Measurements from ENCODE around the gene IFITM1.
"Not testable (repeated sequence)": the region's sequence is repeated elsewhere in the genome, so short reads cannot be mapped to it uniquely, and the experiment has no call there.

The IFITM1 gene

DNA sequence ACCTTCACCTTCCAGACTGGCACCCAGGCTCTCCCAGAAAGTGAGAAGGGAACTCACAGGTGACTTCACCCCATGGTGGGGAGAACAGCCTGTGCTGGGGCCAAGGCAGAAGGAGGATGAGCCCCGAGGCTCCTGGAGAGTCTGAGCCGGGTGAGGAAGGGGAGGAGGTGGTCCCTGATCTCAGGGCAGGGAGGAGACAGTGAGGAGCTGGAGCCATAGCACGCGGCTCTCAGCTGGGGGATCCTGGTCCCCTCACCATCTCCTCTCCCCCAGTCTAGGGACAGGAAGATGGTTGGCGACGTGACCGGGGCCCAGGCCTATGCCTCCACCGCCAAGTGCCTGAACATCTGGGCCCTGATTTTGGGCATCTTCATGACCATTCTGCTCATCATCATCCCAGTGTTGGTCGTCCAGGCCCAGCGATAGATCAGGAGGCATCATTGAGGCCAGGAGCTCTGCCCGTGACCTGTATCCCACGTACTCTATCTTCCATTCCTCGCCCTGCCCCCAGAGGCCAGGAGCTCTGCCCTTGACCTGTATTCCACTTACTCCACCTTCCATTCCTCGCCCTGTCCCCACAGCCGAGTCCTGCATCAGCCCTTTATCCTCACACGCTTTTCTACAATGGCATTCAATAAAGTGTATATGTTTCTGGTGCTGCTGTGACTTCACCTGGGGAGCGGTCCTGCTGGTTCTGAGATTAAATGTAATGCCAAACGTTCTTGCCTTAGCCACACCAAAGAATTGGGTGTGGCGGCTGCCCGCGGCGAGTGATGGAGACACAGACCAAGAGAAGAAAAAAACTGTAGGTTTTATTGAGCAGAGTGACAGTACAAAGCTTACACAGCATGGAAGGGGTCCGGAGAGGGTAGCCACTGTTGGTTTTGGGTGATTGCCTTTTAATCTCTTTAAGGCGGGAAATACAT, 4.8 kb upstream of the IFITM1 start:
- not testable (repeated sequence) for DNase-seq (ENCODE audit: low read depth)

DNA sequence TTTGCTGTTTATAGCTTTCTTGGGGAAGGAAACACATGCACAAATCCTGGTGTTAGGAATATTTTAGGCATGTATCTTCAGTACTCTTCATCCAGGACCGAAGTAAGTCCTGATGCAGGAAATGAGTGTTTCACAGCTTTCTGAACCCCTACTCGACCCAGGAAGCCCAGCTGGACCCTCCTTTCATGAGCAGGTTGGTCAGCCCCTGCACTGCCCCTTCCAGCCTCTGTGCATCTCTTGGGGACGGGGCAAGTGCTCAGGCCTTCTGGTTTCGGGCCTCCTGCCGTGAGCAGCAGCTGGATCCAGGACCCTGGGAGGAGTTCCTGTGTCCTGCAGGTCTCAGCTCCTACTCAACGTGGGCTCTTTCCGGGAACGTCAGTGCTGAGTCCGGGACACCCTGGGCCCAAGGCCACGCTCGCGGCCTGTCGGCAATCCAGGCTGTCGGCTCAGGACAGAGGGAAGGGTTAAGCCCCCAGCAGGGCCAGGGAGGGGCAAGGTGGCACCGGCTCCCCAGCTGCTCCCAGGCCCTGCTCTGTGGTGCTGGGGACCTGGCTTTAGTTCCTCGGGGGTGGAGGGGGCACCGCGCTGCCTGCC, 3.8 kb upstream of the IFITM1 start:
- not testable (repeated sequence) for DNase-seq (ENCODE audit: low read depth)

DNA sequence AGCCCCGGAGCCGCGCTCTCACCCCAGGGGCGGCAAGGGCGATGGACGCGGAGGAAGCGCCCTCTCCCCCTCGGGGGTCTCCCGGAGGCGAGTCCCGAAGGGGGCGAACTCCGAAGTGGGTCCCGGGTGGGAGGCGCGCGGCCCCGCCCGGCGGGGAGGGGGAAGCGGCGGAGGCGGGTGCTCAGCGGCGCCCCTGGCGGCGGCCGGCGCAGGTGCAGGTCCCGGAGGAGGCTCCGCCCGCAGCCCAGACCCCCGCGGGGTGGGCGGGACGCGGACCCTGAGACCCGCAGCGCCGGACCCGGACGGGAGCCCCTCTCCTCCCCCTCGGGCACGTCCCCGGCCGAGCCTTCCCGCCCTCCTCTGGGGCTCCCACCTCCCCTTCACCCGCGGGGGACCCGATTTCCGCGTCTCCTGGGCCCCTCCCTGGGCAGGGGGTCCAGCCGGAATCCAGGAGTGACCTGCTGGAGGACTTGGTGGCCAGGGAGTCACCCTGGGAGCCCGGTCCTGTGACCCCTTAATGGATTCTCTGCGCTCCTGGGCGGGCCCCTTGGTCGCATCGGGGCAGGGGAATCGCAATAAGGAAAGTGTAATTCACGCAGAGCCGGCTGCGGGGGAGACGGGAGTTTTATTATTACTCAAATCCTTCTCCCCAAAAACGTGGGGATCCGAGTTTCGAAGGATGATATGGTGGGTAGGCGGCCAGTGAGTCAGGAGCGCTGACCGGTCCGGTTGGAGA, 2.7 kb upstream of the IFITM1 start:
- not testable (repeated sequence) for DNase-seq (ENCODE audit: low read depth)

DNA sequence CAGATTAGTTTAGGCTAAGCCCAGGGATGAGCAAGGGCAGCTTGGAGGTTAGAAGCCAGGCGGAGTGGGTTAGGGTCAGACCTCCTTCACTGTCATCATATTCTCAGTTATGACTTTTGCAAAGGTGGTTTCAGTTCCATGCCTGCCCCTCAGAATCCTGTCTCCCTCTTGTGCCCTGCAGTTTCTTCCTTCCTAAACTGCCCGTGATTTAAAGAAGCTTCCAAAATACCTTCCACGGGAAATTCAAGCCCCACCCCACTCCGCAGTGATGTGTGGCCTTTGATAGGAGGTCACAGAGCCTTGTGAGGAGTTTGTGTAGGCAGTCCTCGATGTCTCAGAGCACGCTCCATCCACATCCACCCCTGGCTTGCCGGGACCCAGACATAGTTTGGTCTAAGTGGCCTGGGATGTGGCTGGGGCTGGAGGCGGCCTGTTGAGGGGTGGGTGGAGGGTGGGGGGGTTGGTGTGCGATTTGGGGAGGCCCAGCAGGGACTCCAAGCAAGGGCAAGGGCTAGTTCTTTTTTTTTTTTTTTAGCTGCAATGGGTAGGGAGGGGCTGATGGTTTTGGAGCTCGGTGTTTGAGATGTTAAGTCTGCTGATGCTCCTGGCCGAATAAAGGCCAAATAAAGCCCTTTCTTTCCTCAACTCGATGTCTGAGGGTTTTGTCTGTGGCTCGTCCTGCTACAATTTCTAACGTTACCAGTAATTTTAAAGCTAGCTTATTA, 1.6 kb upstream of the IFITM1 start:
- no peak for DNase-seq (ENCODE audit: low read depth)

DNA sequence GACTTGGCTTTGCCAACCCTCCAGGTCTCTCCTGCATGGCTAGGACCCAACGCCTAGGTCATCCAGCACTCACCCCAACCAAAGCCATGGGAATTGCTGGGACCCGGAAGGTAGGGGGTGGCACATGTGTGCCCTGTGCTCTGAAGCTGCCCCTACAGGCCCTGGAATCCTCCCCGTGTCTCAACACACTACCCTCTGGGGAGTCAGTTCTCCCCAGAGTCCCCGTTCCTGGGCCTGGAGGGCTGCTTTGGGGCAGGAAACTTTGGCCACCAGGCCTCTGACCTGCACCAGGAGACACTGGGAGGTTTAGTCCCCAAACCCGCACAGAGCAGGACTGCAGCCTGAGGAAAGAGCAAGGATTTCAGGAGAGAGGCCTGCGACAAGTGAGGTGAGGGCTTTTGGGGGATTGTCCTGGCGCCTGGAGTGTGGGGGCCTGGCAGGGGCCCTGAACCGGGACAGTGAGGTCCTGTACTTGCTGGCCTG, 495 bp upstream of the IFITM1 start:
- no peak for DNase-seq (ENCODE audit: low read depth)

DNA sequence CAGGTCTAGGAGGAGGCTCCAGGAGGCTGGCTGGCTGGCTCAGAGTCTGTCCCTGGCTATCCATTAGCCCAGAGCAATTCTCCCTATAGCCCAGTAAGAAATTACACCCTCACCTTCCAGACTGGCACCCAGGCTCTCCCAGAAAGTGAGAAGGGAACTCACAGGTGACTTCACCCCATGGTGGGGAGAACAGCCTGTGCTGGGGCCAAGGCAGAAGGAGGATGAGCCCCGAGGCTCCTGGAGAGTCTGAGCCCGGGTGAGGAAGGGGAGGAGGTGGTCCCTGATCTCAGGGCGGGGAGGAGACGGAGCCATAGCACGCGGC, 675 bp downstream of the IFITM1 start:
- DNase-seq (ENCODE audit: low read depth): peak; percentile 9

DNA sequence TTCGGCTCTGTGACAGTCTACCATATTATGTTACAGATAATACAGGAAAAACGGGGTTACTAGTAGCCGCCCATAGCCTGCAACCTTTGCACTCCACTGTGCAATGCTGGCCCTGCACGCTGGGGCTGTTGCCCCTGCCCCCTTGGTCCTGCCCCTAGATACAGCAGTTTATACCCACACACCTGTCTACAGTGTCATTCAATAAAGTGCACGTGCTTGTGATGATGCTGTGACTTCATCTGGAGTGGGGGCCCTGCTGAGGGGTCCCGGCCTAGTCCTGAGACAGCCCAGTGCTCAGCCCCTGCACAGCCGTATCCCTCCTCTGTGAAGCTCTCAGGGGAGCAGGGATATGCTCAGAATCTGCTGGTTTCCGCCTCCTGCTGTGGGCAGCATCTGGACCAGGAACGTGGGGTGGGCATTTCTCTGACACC, 1.2 kb downstream of the IFITM1 start:
- no peak for DNase-seq (ENCODE audit: low read depth)

DNA sequence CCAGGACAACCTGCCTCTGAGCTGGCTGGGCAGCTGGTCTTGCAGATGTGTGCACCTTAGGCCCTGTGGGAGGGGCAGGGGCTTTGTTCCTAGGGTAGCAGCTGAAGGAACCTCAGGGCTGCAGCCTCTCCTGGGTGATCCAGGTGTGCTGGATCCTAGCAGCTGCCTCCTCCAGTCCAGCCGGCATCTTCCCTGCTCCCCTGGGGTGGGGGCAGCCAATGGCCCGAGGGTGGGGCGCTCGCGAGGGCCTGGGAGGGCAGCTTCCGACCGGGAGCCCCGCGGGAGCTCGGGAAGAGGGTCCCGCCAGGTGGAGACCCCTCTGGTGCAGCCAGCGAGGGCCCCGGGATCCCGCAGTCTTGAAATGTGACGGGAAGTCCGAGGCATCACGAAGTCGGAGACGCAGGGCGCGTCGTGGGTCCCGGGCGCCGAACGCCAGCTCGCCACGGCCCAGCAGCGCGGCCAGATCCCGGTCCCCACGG, 1.7 kb downstream of the IFITM1 start:
- no peak for DNase-seq (ENCODE audit: low read depth)

DNA sequence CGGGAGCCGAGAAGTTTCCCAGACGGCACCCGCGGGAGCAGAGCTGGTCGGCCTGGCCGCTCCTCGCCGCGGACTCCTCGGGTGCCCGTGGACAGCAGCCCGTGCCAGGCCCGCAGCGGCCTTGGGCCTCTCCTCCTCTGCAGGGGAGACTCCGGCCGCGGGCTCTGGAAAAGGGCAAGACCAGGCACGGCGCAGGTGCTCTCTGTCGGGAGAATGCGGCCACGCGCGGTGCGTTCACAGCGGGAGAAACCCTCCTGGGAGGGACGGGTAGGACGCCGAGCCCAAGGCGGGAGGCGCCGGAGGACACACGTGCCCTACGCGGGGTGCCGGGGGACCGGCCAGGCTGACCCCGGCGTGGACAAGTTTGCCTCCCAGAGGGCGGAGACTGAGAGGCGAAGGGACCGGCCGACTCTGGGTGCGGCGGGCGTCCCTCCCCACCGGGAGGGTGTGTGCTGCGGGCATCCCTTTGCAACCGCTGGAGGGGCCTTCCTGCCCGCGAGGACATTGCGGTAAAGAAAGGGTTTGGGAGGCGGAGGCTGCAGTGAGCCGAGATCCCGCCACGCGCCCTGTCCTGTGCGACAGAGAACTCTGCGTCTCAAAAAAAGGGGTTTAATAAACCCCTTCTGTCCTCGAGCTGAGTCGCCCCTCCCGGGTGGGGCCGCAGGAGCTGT, 2.3 kb downstream of the IFITM1 start:
- DNase-seq (ENCODE audit: low read depth): peak; percentile 20

DNA sequence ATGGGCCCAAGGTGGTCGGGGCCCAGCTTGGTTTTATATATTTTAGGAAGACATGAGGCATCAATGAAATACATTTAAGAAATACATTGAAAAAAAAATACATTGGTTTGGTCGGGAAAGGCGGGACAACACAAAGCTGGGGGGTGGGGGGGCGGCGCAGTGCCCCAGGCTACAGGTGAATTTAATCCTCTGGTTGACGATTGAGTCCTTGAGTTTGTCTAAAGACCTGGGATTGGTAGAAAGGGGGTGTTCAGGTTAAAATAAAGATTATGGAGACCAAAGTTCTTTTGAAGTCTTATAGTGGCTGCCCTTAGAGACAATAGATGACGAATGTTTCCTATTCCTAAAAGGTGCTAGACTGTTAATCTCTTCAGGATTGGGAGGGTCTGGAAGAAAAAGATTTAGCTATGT, 3.1 kb downstream of the IFITM1 start:
- DNase-seq (ENCODE audit: low read depth): no peak

DNA sequence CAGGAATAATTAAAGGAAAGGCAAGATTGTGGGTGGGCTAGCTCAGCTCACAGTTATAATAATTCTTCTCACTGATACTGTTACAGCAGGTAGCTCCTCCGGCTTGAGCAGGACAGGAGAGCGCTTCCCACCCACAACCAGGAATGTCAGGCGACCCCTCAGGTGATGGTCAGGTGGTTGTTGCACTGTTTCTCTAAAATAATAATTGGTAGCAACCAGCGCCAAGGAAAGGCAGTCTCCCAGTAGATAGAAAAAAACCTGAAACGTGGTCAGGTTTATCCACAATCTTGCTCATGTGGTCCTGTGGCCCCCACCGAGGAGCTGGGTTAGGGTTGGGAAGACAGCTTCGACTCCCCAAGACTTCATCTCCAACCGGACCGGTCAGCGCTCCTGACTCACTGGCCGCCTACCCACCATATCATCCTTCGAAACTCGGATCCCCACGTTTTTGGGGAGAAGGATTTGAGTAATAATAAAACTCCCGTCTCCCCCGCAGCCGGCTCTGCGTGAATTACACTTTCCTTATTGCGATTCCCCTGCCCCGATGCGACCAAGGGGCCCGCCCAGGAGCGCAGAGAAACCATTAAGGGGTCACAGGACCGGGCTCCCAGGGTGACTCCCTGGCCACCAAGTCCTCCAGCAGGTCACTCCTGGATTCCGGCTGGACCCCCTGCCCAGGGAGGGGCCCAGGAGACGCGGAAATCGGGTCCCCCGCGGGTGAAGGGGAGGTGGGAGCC, 4.0 kb downstream of the IFITM1 start:
- DNase-seq (ENCODE audit: low read depth): not testable (repeated sequence)

DNA sequence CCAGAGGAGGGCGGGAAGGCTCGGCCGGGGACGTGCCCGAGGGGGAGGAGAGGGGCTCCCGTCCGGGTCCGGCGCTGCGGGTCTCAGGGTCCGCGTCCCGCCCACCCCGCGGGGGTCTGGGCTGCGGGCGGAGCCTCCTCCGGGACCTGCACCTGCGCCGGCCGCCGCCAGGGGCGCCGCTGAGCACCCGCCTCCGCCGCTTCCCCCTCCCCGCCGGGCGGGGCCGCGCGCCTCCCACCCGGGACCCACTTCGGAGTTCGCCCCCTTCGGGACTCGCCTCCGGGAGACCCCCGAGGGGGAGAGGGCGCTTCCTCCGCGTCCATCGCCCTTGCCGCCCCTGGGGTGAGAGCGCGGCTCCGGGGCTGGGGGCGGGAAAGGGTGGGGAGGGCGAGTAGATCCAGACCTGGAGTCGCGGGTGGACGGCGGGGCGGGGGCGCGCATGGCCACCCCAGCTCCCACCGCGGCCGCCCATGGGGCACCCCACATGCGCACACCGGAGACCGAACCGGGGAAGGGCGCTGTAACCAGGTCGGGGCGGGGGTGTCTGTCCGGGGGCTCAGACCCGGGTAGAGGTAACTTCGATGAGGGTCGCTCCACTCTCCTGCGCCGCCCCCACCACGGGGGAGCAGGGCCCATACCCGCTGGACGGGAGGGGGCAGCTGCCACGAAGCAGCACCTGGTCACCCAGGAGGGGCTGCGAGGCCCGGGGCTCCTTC, 4.7 kb downstream of the IFITM1 start:
- DNase-seq (ENCODE audit: low read depth): not testable (repeated sequence)

DNA sequence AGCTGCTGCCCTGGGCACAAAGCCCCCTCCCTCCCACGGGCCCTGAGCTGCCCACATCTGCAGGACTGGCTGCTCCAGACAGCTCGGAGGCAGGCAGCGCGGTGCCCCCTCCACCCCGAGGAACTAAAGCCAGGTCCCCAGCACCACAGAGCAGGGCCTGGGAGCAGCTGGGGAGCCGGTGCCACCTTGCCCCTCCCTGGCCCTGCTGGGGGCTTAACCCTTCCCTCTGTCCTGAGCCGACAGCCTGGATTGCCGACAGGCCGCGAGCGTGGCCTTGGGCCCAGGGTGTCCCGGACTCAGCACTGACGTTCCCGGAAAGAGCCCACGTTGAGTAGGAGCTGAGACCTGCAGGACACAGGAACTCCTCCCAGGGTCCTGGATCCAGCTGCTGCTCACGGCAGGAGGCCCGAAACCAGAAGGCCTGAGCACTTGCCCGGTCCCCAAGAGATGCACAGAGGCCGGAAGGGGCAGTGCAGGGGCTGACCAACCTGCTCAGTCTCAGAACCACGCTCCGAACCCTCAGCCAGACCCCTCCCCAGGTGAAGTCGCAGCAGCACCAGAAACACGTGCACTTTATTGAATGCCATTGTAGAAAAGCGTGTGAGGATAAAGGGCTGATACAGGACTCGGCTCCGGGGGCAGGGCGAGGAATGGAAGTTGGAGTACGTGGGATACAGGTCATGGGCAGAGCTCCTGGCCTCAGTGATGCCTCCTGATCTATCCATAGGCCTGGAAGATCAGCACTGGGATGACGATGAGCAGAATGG, 5.5 kb downstream of the IFITM1 start:
- DNase-seq (ENCODE audit: low read depth): peak; percentile 16

DNA sequence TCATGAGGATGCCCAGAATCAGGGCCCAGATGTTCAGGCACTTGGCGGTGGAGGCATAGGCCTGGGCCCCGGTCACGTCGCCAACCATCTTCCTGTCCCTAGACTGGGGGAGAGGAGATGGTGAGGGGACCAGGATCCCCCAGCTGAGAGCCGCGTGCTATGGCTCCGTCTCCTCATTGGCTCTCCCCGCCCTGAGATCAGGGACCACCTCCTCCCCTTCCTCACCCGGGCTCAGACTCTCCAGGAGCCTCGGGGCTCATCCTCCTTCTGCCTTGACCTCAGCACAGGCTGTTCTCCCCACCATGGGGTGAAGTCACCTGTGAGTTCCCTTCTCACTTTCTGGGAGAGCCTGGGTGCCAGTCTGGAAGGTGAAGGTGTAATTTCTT, 6.0 kb downstream of the IFITM1 start:
- not testable (repeated sequence) for DNase-seq (ENCODE audit: low read depth)

DNA sequence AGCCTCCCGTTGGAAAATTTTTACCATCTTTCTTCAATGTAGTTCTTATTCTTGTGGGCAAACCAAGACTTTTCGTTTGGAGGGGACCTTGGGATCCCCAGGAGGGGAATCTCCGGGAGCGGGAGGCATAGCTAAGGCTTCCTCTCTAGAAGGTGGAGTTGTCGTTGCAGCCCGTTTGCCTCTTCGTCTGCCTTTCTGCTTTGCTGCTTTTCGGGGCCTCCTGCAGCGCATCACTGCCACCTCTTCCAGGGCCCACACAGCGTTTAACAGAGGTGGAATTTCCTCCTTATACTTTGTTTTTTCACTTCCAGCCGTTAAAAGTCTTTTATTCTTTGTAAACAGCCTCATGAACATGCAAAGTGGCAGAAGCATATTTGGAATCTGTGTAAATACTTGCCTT, 10.3 kb downstream of the IFITM1 start:
- DNase-seq (ENCODE audit: low read depth): no peak

DNA sequence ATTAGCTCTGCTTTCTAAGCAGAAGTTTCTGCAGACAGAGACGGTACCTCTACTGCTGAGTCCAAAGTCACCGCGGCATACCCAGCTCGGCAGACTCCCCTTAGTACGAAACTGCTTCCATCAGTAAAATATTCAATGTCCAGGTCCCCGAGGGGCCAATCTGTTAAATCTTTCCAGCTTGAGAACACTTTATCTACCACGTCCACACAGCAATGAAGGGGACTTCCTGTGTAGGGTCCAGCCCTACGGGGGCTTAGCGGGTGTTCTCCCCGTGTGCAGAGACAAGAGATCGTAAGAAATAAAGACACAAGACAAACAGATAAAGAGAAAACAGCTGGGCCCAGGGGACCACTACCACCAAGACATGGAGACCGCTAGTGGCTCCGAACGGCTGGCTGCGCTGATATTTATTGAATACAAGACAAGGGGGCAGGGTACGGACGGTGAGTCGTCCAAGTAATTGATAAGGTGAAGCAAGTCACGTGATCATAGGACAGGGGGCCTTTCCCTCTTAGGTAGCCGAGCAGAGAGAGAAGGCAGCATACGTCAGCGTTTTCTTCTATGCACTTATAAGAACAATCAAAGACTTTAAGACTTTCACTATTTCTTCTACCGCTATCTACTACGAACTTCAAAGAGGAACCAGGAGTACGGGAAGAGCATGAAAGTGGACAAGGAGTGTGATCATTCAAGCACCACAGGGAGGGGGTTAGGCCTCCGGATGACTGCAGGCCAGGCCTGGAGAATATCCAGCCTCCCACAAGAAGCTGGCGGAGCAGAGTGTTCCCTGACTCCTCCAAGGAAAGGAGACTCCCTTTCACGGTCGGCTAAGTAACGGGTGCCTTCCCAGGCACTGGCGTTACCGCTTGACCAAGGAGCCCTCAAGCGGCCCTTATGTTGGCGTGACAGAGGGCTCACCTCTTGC, 11.0 kb downstream of the IFITM1 start:
- DNase-seq (ENCODE audit: low read depth): not testable (repeated sequence)

DNA sequence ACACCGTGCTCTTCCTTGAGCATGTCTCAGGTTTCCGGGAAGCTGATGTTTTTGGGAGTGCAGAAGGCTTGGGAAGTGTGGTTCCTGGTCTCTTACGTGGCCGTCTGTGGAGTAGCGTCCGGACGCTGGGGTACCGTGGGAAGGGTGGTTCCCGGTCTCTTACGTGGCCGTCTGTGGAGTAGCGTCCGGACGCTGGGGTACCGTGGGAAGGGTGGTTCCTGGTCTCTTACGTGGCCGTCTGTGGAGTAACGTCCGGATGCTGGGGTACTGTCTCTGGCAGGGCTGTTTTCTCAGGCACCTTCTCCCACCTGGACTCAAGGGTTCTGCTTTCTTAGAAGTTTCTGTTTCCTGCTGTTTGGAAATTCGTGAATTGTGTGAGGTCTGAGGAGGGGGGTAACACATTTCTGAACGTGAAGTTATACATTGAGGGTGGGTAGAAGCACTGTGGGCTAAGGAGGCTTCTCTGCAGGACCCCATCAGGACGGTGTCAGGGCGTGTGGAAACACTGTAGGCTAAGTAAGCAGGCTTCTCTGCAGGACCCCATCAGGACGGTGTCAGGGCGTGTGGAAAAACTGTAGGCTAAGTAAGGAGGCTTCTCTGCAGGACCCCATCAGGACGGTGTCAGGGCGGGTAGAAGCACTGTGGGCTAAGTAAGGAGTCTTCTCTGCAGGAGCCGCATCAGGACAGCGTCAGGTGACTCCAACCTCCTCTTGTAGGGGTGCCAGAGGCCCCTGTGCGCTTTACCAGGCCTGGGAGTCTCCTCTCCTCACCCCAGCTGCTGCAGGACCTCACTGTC, 12.2 kb downstream of the IFITM1 start:
- no peak for DNase-seq (ENCODE audit: low read depth)

DNA sequence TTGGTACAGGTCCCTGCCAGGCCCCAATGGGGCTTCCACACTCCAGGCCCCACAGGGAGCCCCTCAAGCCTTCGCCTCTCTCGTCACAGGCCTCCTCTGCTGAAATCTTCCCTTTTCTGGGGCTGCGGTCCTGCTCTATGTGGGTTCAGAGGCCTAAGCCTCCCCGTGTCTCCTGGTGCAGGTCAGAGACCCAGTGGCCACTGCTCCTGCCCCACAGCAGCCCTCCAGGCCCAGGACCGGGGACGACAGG, 12.7 kb downstream of the IFITM1 start:
- DNase-seq (ENCODE audit: low read depth): no peak

All from iris pigment epithelial cell (primary cell).